Stomach (tissue), 4 donors: ENCODE measurements around the gene PABPC3.

Experiments
- CTCF ChIP-seq, 7 experiments: fragments of 450-650 bp in 4 of 7; fragments of 200-600 bp in 3 of 7; sonication (generic) in 3 of 7; IDR thresholded peaks; one replicate each; pipeline ENCODE4 v1.5.1; 2016 to 2019; ENCODE audit warnings: antibody characterized with exemption in 7 of 7, control low read depth in 2 of 7, mild to moderate bottlenecking in 1 of 7
- EP300 ChIP-seq: sonication (generic); formaldehyde crosslinking; IDR thresholded peaks from one replicate; pipeline ENCODE4 v1.6.1; 2017; ENCODE audit warnings: antibody characterized with exemption
- POLR2A ChIP-seq, 4 donors: fragments of 450-650 bp; IDR thresholded peaks; one replicate each; pipeline ENCODE4 v1.6.1; 2016; ENCODE audit warnings: antibody characterized with exemption in 4 of 4, control low read depth in 2 of 4, mild to moderate bottlenecking in 1 of 4, moderate library complexity in 1 of 4
- POLR2AphosphoS5 ChIP-seq, 3 donors: sonication (generic); formaldehyde crosslinking; IDR thresholded peaks; one replicate each; pipeline ENCODE4 v1.6.1; 2016; ENCODE audit warnings: antibody characterized with exemption in 3 of 3

- TF ChIP-seq CTCF (IDR thresholded peaks at IDR 0.05) (no peak), EP300 (no peak), POLR2AphosphoS5 (IDR thresholded peaks at IDR 0.05) (no peak), POLR2A (IDR thresholded peaks at IDR 0.05) (no peak)
Observed at GRCh38 chr13:25069911-25070310, 26.0 kb upstream of the PABPC3 start.
